PC-9 (cell line): ENCODE results near the gene PXDN. TPM values are rescaled to one million over a fixed set of nuclear protein-coding genes. Genes with fewer than 3 reads are reported as not detected.

Experiments used
- BruUV-seq: library from RNA; stranded (reverse); fragments of 400-500 nt; replicated peaks from 2 replicates; lab custom pipeline; 2021; lab: Mats Ljungman, UMichigan
- CTCF ChIA-PET: fragments of 300-600 bp; sonication (Branson Sonifier 250); formaldehyde crosslinking; loops from one replicate; lab custom pipeline; 2022; ENCODE audit warnings: antibody characterized with exemption; lab: Charles Lee
- POLR2A ChIA-PET: fragments of 300-600 bp; sonication (Branson Sonifier 250); formaldehyde crosslinking; loops from one replicate; lab custom pipeline; 2022; ENCODE audit warnings: antibody characterized with exemption; ENCODE audit not compliant: unreplicated experiment; lab: Charles Lee
- DNase-seq, 2 experiments: peaks; one replicate each; pipeline versions ENCODE4 v3.0.0 to v3.0.0-alpha.2; 2015 to 2022; ENCODE audit warnings: mixed read lengths in 1 of 2
- H2AFZ ChIP-seq: fragments of 200-600 bp; sonication (generic); 2 replicates; pipeline ENCODE4 v1.8.1; 2017; ENCODE audit warnings: antibody characterized with exemption
- H3F3A ChIP-seq: fragments of 200-600 bp; sonication (generic); 2 replicates; pipeline ENCODE4 v1.8.1; 2017; ENCODE audit warnings: antibody characterized with exemption, mild to moderate bottlenecking, low read depth; ENCODE audit not compliant: insufficient read depth
- H3K27ac ChIP-seq: fragments of 200-600 bp; sonication (generic); 2 replicates; pipeline ENCODE4 v1.6.1; 2016; ENCODE audit warnings: mixed run types
- H3K27me3 ChIP-seq: fragments of 200-600 bp; sonication (generic); 2 replicates; pipeline ENCODE4 v1.6.1; 2016; ENCODE audit warnings: low read depth, mixed run types; ENCODE audit not compliant: insufficient read depth
- H3K36me3 ChIP-seq: fragments of 200-600 bp; sonication (generic); 2 replicates; pipeline ENCODE4 v1.6.1; 2016; ENCODE audit warnings: low read depth, mixed run types
- H3K4me1 ChIP-seq: fragments of 200-600 bp; sonication (generic); replicated peaks from 2 replicates; pipeline ENCODE4 v1.6.1; 2016; ENCODE audit warnings: mixed run types; ENCODE audit not compliant: insufficient read depth
- H3K4me2 ChIP-seq: fragments of 200-600 bp; sonication (generic); 2 replicates; pipeline ENCODE4 v1.6.1; 2017; ENCODE audit warnings: mixed run types
- H3K4me3 ChIP-seq: fragments of 200-600 bp; sonication (generic); 2 replicates; pipeline ENCODE4 v1.6.1; 2016; ENCODE audit warnings: mixed run types
- H3K79me2 ChIP-seq: fragments of 200-600 bp; sonication (generic); 2 replicates; pipeline ENCODE4 v1.6.1; 2017; ENCODE audit warnings: low read depth, mixed run types
- H3K9me2 ChIP-seq: fragments of 200-600 bp; sonication (generic); 2 replicates; pipeline ENCODE4 v1.8.1; 2017; ENCODE audit warnings: mild to moderate bottlenecking; ENCODE audit not compliant: insufficient read depth
- H3K9me3 ChIP-seq: fragments of 200-600 bp; sonication (generic); 2 replicates; pipeline ENCODE4 v1.8.1; 2016; ENCODE audit warnings: low read depth; ENCODE audit not compliant: insufficient read depth
- H4K20me1 ChIP-seq: fragments of 200-600 bp; sonication (generic); 2 replicates; pipeline ENCODE4 v1.8.1; 2017; ENCODE audit not compliant: insufficient read depth
- CTCF ChIP-seq: fragments of 200-600 bp; sonication (generic); conservative IDR thresholded peaks from 2 replicates; pipeline ENCODE4 v1.6.1; 2017; ENCODE audit warnings: mixed run types, antibody characterized with exemption, mild to moderate bottlenecking, moderate library complexity
- EZH2 ChIP-seq: fragments of 200-600 bp; sonication (generic); IDR thresholded peaks from 2 replicates; pipeline ENCODE4 v1.8.0; 2017; ENCODE audit warnings: antibody characterized with exemption, low read depth
- intact Hi-C: fragments of 100-400 bp; cut with micrococcal nuclease; formaldehyde crosslinking; loops from one replicate; pipeline ENCODE4 v1.10.0; 2022; ENCODE audit not compliant: unreplicated experiment
- total RNA-seq: library from RNA; stranded (reverse); gene quantifications from 2 replicates; pipeline ENCODE4 v1.2.3, GENCODE V29; 2021

PXDN gene
- total RNA-seq, 1 experiment from 2014 or later, result 91.1 TPM

- Histone ChIP-seq H4K20me1 (no peaks in the 10 kb centered on the region), H3K4me1 (no peaks in the 10 kb centered on the region; the same call in 1 of the 2 replicates), H3K27me3 (peaks cover 62% of the 10 kb centered on the region), H3K9me3 (no peaks in the 10 kb centered on the region), H3K79me2 (no peaks in the 10 kb centered on the region), H3K4me2 (no peak overlapping the region), H3F3A (no peaks in the 10 kb centered on the region), H3K9me2 (no peaks in the 10 kb centered on the region), H3K4me3 (no peak overlapping the region), H2AFZ (no peak overlapping the region), H3K36me3 (no peaks in the 10 kb centered on the region), H3K27ac (no peak overlapping the region)
- intact Hi-C loops, result no loop called here
- BruUV-seq, result no TSS peak
- ChIA-PET POLR2A (no interaction called here), CTCF (no interaction called here)
- TF ChIP-seq EZH2, result no peak
- no peak for TF ChIP-seq CTCF
- no peak for DNase-seq
Measured at GRCh38 chr2:1778566-1778965, 34.3 kb upstream of the PXDN start.

- no peaks in the 10 kb centered on the region for H3F3A ChIP-seq
- POLR2A ChIA-PET, result interaction anchor here (0.6 kb wide), 1 partner anchor 1018 kb away, joined by 5 read pairs; no protein-coding TSS in a partner anchor
- H3K9me3 ChIP-seq, result no peaks in the 10 kb centered on the region
- H3K9me2 ChIP-seq, result no peaks in the 10 kb centered on the region
- no peaks in the 10 kb centered on the region for H3K36me3 ChIP-seq
- CTCF ChIA-PET, result no interaction called here
- no peak overlapping the region for H3K4me2 ChIP-seq
- peaks cover 54% of the 10 kb centered on the region for H3K27me3 ChIP-seq
- no peak overlapping the region for H3K4me3 ChIP-seq
- no TSS peak for BruUV-seq
- intact Hi-C loops, result no loop called here
- DNase-seq, result no peak
- TF ChIP-seq CTCF (no peak), EZH2 (no peak)
- no peak overlapping the region for H3K27ac ChIP-seq
- no peak overlapping the region for H2AFZ ChIP-seq
- no peaks in the 10 kb centered on the region for H4K20me1 ChIP-seq
- no peaks in the 10 kb centered on the region for H3K79me2 ChIP-seq
- no peaks in the 10 kb centered on the region; the same call in 1 of the 2 replicates for H3K4me1 ChIP-seq
Measured at GRCh38 chr2:1777781-1778180, 33.5 kb upstream of the PXDN start.

DNA sequence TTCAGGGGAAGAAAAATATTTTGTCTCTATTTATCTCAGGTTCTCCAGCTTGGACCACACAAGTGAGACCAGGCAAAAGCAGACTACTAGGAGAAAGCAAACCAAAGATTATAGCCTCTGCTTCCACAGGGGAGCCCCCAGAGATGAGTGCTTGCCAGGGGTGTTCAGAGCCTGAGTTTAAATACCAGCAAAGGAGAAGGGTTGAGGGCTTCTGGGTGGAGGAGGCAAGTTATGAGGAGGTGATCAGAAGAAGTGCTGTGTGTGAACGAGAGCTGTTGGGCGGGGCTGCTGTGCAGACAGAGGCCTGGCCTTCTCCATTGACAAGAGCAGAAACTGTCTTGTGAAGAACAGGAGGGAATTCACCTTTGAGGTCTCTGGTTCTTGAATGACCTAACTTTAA lies 32.8 kb upstream of the PXDN start:
- TF ChIP-seq EZH2, result no peak
- TF ChIP-seq CTCF, result no peak
- CTCF ChIA-PET, result no interaction called here
- intact Hi-C loops, result no loop called here
- Histone ChIP-seq H3K27ac (no peak overlapping the region), H4K20me1 (no peaks in the 10 kb centered on the region), H3K27me3 (peaks cover 47% of the 10 kb centered on the region), H3K4me2 (no peak overlapping the region), H3K9me3 (no peaks in the 10 kb centered on the region), H3K4me3 (no peak overlapping the region), H2AFZ (no peak overlapping the region), H3K36me3 (no peaks in the 10 kb centered on the region), H3K79me2 (no peaks in the 10 kb centered on the region), H3K9me2 (no peaks in the 10 kb centered on the region), H3K4me1 (no peaks in the 10 kb centered on the region; the same call in 1 of the 2 replicates), H3F3A (no peaks in the 10 kb centered on the region)
- no TSS peak for BruUV-seq
- POLR2A ChIA-PET, result interaction anchor here (0.6 kb wide), 1 partner anchor 1017 kb away, joined by 5 read pairs; no protein-coding TSS in a partner anchor
- DNase-seq, result no peak
